ENCODE data around the gene MCIDAS.

Gene MCIDAS

GRCh38 chr5:55222092-55222984, 4.8 kb downstream of the MCIDAS start:
- no peak for FAIRE-seq

DNA sequence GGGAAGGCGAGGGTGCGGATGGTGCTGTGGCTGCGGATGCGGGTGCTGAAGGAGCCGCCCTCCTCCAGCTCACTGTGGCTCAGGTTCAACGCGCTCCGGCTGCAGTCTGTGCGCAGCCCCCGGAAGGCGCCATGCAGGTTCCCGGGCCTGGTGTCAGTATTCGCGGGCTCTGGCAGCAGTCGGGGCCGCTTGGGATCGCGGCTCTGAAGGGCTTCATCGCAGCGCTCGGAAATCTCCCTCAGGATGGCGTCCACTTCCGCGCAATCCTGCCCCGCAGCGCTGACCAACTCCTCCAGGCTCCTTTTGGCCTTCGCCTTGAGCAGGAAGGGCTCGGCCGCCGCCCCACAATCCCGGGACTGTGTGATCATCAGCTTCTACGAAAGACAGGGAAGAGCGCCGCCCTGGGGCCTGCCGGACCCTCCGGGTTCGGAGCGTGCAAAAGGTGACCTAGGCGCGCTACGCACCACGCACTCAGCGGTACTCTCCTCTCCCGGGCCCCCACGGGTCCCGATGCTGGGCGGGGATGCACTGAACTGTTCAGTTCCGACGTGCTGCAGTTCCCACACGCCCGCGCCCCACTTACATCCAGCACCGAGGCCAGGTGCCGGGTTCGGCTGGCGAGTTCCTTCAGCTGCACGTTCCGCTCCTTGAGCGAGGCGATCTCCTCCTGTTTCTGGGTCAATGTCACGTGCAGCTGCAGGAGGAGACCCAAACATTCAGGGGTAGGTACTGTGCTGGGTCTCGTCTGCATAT, 6.5 kb downstream of the MCIDAS start:
- FAIRE-seq = no peak

DNA sequence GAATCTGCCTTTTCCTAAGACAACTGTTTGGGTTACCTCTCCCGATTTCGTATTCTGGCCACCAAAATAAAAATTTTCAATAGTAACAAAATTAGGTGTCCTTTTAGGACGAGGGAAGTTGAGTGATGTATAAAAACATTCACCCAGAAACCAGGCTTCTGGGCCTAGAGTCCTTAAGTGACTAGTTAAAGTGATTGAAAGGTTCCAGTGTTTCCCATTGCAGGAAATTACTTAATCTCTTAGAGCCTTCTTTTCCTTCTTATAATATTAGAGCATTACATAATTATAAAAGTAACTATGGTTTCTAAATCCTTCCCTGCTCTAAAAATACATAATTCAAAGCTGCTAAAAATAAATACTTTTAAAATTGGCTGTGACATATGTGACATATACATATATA, 7.3 kb downstream of the MCIDAS start:
- FAIRE-seq = no peak

GRCh38 chr5:55218967-55219366, 8.1 kb downstream of the MCIDAS start:
- no peak for FAIRE-seq

- no peak for FAIRE-seq
Measured at GRCh38 chr5:55211184-55211874, 15.8 kb downstream of the MCIDAS start.

DNA sequence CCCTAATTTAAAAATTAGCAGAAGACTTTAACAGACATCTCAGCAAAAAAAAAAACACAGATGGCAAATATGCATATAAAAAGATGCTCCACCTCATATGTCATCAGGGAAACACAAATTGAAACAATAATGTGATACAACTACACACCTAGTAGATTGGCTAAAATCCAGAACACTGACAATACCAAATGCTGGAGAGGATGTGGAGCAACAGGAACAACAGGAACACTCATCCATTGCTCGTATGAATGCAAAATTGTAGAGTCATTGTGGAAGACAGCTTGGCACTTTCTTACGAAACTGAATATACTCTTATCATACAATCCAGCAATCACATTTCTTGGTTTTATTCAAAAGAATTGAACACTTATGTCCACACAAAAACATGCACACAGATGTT, 22.1 kb downstream of the MCIDAS start:
- no peak for FAIRE-seq

- FAIRE-seq = no peak
Measured at GRCh38 chr5:55191165-55191564, 36.0 kb downstream of the MCIDAS start.

DNA sequence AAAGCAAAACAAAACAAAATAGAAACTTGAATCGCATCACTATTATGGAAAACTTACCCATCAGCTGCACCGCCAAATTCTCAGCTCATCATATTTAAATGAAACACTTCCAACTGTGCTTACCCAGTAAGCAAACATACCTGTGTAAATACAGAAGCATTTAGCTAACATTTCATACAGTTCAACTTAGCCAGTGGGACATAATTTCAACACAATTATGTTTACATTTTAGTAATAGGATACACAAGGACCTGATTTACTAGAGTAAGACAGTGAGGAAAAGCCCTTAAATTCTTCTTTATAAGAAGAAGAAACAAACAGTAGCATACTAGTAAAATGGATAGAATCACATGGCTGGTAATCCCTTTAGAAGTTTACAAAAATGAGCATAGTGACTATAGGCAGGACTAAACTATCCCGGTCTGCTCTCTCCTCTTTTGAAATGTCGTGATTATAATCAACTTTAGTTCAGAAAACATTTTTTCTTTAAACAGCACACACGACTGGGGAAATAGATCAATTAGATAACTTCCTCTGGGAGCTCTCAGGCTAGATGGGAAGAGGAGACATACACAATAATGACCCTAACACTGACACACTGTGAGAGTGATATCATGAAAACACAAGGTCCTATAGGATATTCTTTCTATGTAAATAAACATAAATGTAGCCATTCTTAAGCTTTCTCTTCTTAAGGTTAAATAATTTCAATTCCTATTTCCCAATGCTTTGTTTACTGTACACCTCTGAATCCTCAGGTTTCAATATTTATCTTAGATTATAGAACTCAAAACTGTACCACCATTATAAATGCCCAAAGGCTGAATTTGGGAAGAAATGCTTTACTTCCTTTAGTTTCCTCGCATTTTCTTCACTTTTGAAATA, 38.2 kb downstream of the MCIDAS start:
- no peak for FAIRE-seq

DNA sequence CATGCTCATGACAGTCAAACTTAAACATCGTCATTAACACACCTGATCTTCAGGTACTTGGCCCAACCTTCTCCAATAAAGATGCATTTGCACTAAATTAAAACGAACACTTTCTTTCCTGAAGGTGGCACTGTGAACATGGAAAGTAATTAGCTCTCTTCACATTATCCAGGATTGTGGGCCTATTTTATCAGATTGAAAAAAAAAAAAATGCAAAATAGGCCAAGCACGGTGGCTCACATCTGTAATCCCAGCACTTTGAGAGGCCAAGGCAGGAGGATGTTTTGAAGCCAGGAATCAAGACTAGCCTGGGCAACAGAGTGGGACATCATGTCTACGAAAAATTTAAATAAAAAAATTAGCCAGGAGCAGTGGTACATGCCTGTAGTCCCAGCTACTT, 39.7 kb downstream of the MCIDAS start:
- no peak for FAIRE-seq

DNA sequence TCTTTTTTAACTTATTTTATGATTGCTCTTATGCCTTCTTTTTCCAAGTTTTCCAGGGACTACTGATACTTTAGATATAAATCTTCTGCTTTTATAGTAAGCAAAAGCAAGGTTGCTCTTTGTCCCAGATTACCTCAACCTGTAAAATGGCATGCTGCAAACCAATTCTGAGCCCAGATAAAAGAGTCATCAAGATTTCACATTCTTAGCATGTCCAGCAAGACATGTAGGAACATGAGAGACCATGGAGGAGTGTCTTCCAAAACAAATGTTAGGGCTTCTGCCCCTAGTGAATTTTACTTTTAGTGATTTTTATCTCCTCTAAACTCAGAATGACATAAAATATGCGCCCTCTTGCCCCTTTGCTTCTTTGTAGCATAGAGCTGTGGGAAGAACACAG, 47.1 kb downstream of the MCIDAS start:
- FAIRE-seq = no peak

- no peak for FAIRE-seq
Measured at GRCh38 chr5:55177078-55177477, 50.0 kb downstream of the MCIDAS start.

DNA sequence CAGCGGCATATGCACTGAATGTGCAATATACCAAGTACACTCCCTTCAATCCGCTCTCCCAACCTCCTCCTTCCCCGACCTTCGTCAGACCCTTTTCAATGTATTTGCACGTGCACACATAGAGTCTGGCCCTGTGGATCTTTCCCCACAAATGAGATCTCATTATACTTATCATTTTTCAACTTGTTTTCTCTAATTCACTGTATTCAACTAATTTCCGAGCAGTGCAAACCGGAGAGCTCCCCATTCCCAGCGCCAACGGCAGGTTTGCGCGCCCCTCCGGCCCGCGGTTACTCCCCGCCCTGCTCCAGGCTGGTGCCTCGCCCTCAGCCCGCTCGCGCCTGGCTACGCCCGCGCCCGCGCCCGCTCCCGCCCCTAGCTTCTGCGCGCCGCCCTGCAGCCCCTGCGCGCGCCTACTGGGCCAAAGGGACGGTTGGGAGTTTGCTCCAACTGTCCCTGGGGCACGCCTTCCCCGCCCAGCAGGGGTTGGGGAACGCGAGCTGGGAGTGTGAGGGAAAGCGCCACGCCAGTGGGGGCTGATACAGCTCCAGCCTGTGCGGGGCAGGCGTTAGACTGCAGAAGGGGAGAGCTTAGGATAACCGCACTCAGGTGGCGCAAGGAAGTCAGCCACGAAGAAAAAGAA, 50.8 kb downstream of the MCIDAS start:
- no peak for FAIRE-seq

GRCh38 chr5:55175781-55176175, 51.3 kb downstream of the MCIDAS start:
- no peak for FAIRE-seq

GRCh38 chr5:55173687-55174230, 53.4 kb downstream of the MCIDAS start:
- no peak for FAIRE-seq

- FAIRE-seq = no peak
Measured at GRCh38 chr5:55172937-55173686, 54.0 kb downstream of the MCIDAS start, which contains the start of gene CDC20B. Gene CDC20B (minus strand): TSS chr5:55173177. CDS start chr5:55173000, 177 bp downstream.

DNA sequence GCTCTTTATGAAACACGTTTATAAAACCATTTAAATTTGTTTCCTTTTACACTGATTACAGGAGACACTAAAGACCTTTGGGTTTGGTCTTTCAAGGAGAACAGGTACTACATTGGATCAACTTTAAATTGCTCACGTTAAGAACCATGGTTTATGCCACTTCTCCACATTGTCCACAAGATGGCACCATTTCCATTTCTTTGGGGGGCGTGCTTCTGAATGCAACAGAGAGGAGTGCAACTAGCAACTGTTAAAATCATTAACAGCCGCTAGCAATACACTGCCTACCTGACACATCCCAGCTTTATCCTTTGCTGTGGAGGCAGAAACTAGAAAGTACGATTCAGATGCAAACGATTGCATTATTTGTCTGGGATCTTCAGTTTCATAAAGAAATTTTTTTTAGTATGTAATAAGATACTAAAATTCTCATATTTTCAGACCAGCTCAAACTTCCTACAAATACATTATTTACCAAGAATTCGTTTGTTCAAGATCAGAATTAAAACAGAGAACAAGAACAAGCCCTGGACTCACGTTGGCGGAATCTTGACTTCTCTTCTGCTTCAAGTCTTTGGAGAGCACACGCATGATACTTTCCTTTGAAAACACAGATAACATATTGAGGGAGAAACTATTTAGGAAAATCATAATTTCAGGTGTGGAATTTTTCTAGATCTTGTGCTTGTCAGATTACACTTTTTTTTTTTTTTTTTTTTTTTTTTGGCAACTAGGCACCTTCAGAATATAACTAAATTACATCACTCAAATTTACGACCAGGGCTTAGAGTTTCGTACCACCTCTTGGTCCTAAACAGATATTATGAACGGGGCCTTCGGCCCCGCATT, 54.8 kb downstream of the MCIDAS start:
- peak; percentile 75 for FAIRE-seq

GRCh38 chr5:55171471-55171870, 55.6 kb downstream of the MCIDAS start:
- no peak for FAIRE-seq
